ENCODE measurements around the gene CDCA8.

DNA sequence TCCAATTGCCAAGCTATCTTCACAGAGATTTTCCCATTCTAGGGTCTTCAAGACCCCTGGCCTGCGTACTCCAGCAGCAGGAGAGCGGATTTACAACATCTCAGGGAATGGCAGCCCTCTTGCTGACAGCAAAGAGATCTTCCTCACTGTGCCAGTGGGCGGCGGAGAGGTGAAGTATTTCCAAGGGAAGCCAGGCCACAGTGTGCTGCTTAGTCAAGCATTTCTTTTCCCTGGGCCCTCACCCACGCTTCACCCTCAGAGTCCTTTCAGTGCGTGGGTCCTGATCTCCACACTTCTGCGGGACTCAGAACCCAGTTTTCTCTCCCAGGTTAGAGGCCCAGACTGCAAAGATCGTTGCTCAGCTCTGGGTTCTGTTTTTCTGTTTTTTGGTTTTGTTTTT lies 13.1 kb downstream of the CDCA8 start:
- TF ChIP-seq, protein P1, sequence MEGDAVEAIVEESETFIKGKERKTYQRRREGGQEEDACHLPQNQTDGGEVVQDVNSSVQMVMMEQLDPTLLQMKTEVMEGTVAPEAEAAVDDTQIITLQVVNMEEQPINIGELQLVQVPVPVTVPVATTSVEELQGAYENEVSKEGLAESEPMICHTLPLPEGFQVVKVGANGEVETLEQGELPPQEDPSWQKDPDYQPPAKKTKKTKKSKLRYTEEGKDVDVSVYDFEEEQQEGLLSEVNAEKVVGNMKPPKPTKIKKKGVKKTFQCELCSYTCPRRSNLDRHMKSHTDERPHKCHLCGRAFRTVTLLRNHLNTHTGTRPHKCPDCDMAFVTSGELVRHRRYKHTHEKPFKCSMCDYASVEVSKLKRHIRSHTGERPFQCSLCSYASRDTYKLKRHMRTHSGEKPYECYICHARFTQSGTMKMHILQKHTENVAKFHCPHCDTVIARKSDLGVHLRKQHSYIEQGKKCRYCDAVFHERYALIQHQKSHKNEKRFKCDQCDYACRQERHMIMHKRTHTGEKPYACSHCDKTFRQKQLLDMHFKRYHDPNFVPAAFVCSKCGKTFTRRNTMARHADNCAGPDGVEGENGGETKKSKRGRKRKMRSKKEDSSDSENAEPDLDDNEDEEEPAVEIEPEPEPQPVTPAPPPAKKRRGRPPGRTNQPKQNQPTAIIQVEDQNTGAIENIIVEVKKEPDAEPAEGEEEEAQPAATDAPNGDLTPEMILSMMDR (IDR thresholded peaks at IDR 0.05), result no peak
- no peak for TF ChIP-seq POLR2A (IDR thresholded peaks at IDR 0.05)
